GM18873 (cell line): ENCODE data around the gene GET3.
"Not testable (repeated sequence)": the region's sequence is repeated elsewhere in the genome, so short reads cannot be mapped to it uniquely, and the experiment has no call there.

ENCODE experiments used
- ATAC-seq: cut with Tn5 transposase; IDR thresholded peaks from one replicate; pipeline ENCODE4 v1.9.1; 2021; ENCODE audit warnings: mild to moderate bottlenecking, moderate library complexity, moderate number of reproducible peaks; ENCODE audit not compliant: unreplicated experiment, low FRiP score

The GET3 gene

GRCh38 chr19:12789904-12790619, 52.8 kb downstream of the GET3 start:
- peak; percentile 26 for ATAC-seq

- no peak for ATAC-seq
Observed at GRCh38 chr19:12790628-12791344, 53.5 kb downstream of the GET3 start.

GRCh38 chr19:12791345-12792050, 54.2 kb downstream of the GET3 start, which contains the start of gene JUNB:
Gene JUNB (plus strand): TSS chr19:12791486. CDS start chr19:12791772, 286 bp downstream.
- ATAC-seq = peak; percentile 30

- no peak for ATAC-seq
Observed at GRCh38 chr19:12792051-12792852, 55.0 kb downstream of the GET3 start.

GRCh38 chr19:12792853-12793289, 55.6 kb downstream of the GET3 start:
- ATAC-seq = no peak

GRCh38 chr19:12793290-12794195, 56.2 kb downstream of the GET3 start:
- no peak for ATAC-seq

- ATAC-seq = no peak
Observed at GRCh38 chr19:12794196-12794941, 57.1 kb downstream of the GET3 start.

GRCh38 chr19:12794971-12795381, 57.7 kb downstream of the GET3 start:
- ATAC-seq = no peak

- no peak for ATAC-seq
Observed at GRCh38 chr19:12796146-12797071, 59.1 kb downstream of the GET3 start.

GRCh38 chr19:12797141-12797587, 59.9 kb downstream of the GET3 start:
- no peak for ATAC-seq

- ATAC-seq = not testable (repeated sequence)
Observed at GRCh38 chr19:12797607-12798006, 60.3 kb downstream of the GET3 start.
